Measurements from ENCODE around the gene IL11RA.

DNA sequence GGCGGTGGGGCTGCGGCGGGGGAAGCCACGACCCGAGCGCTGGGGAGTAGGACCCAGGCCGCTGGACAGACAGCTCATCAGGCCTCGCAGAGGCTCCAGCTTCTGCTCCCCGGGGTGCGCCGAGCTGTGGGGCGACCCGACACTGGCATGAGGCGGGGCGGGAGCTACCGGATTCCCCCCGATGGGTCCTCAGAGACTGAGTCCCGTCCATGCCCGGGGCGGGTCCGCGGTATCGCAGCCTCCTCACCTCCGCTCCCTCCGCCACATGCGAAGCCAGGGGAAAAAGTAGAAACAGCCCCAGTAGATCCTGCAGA, 13.0 kb downstream of the IL11RA start:
- TF ChIP-seq EP300 (IDR thresholded peaks at IDR 0.05; ENCODE audit: borderline replicate concordance in 1 of 2, low read depth in 2 of 2, low read length in 2 of 2) (no peak), SP4 (IDR thresholded peaks at IDR 0.05; ENCODE audit: low read length) (no peak), CTCF (IDR thresholded peaks at IDR 0.05; ENCODE audit: control extremely low read depth in 1 of 3, insufficient read depth in 1 of 3, low read depth in 1 of 3, low read length in 3 of 3) (no peak), JUN (IDR thresholded peaks at IDR 0.05; ENCODE audit: low read depth, low read length) (no peak), GABPA (IDR thresholded peaks at IDR 0.05; ENCODE audit: borderline replicate concordance, insufficient read depth, low read length) (no peak), JUND (IDR thresholded peaks at IDR 0.05; ENCODE audit: low read length) (no peak), POLR2AphosphoS5 (IDR thresholded peaks at IDR 0.05; ENCODE audit: low read depth, low read length) (no peak), MAFK (IDR thresholded peaks at IDR 0.05; ENCODE audit: low read depth, low read length) (no peak), ZNF274 (IDR thresholded peaks at IDR 0.05; ENCODE audit: borderline replicate concordance, extremely low read depth, low read length) (no peak)

All from H1 (cell line).